OCI-LY1 (cell line): ENCODE data around the gene KLK5.

Experiments
- H2AFZ ChIP-seq: fragments of 200-600 bp; sonication (generic), shearing (Covaris generic); 2 replicates; pipeline ENCODE4 v1.6.0; 2014; ENCODE audit warnings: antibody characterized with exemption, mild to moderate bottlenecking, low read length
- H3F3A ChIP-seq: fragments of 200-600 bp; sonication (generic), shearing (Covaris generic); 2 replicates; pipeline ENCODE4 v1.6.0; 2014; ENCODE audit warnings: mild to moderate bottlenecking, antibody characterized with exemption, low read length, moderate library complexity; ENCODE audit not compliant: insufficient read depth
- H3K27ac ChIP-seq: fragments of 200-600 bp; sonication (generic); 2 replicates; pipeline ENCODE4 v1.5.1; 2014; ENCODE audit warnings: low read length, mixed run types, mild to moderate bottlenecking, low read depth; ENCODE audit not compliant: poor library complexity, severe bottlenecking
- H3K27me3 ChIP-seq: fragments of 200-600 bp; sonication (generic); 2 replicates; pipeline ENCODE4 v1.6.0; 2014; ENCODE audit warnings: antibody characterized with exemption, mild to moderate bottlenecking, low read length, moderate library complexity; ENCODE audit not compliant: insufficient read depth
- H3K36me3 ChIP-seq: fragments of 200-600 bp; sonication (generic); 2 replicates; pipeline ENCODE4 v1.6.1; 2014; ENCODE audit warnings: mild to moderate bottlenecking, antibody characterized with exemption, low read length, moderate library complexity, mixed read lengths; ENCODE audit not compliant: insufficient read depth
- H3K4me1 ChIP-seq: fragments of 200-600 bp; sonication (generic); 2 replicates; pipeline ENCODE4 v1.5.1; 2014; ENCODE audit warnings: mild to moderate bottlenecking, low read length, moderate library complexity; ENCODE audit not compliant: insufficient read depth, severe bottlenecking
- H3K4me2 ChIP-seq: fragments of 200-600 bp; sonication (generic), shearing (Covaris generic); 2 replicates; pipeline ENCODE4 v1.6.1; 2014; ENCODE audit warnings: low read length
- H3K4me3 ChIP-seq: fragments of 200-600 bp; sonication (generic); 2 replicates; pipeline ENCODE4 v1.5.1; 2014; ENCODE audit warnings: low read length, low read depth, mild to moderate bottlenecking, mixed read lengths; ENCODE audit not compliant: poor library complexity, severe bottlenecking
- H3K79me2 ChIP-seq: fragments of 200-600 bp; shearing (Covaris generic); 2 replicates; pipeline ENCODE4 v1.6.1; 2016; ENCODE audit warnings: mixed run types, low read length, mixed read lengths; ENCODE audit not compliant: insufficient read depth
- H3K9ac ChIP-seq: fragments of 200-600 bp; sonication (generic), shearing (Covaris generic); 2 replicates; pipeline ENCODE4 v1.6.1; 2014; ENCODE audit warnings: mild to moderate bottlenecking, low read length, mixed read lengths
- H3K9me2 ChIP-seq: fragments of 200-600 bp; sonication (generic), shearing (Covaris generic); 2 replicates; pipeline ENCODE4 v1.6.1; 2014; ENCODE audit warnings: low read depth, mild to moderate bottlenecking, low read length, mixed read lengths
- H3K9me3 ChIP-seq: fragments of 200-600 bp; shearing (Covaris generic); 2 replicates; pipeline ENCODE4 v1.6.1; 2014; ENCODE audit warnings: low read length, mixed read lengths
- H4K20me1 ChIP-seq: fragments of 200-600 bp; sonication (generic), shearing (Covaris generic); 2 replicates; pipeline ENCODE4 v1.6.0; 2016; ENCODE audit warnings: mild to moderate bottlenecking, low read length; ENCODE audit not compliant: insufficient read depth
- EZH2 ChIP-seq: fragments of 200-600 bp; sonication (generic), shearing (Covaris generic); IDR thresholded peaks from 2 replicates; pipeline ENCODE4 v1.8.0; 2017; ENCODE audit warnings: borderline replicate concordance, mixed run types, mild to moderate bottlenecking, antibody characterized with exemption, low read length, moderate library complexity, mixed read lengths
- TF ChIP-seq, protein P1 (sequence below): fragments of 200-600 bp; sonication (generic), shearing (Covaris generic); IDR thresholded peaks from 2 replicates; pipeline ENCODE4 v1.5.1; 2017; ENCODE audit warnings: mild to moderate bottlenecking, antibody characterized with exemption, low read length, moderate library complexity, mixed read lengths

Gene KLK5

DNA sequence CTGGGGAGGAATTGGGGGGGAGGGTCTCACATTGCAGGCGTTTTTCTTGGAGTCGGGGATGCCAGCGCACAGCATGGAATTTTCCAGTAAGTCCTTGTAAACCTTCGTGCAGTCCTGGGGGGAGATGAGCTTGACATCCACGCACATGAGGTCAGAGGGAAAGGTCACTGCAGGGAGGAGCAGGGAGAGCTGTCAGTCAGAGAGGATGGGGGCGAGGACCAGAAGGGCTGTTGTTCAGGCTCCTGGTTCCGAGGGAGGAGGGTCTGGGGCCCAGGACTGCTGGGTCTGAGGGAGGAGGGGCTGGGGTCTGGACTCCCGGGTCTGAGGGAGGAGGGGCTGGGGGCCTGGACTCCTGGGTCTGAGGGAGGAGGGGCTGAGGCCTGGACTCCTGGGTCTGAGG, 26.9 kb upstream of the KLK5 start:
- Histone ChIP-seq H3K27ac (no peak overlapping the region), H4K20me1 (no peaks in the 10 kb centered on the region), H3K36me3 (no peaks in the 10 kb centered on the region), H2AFZ (no peak overlapping the region), H3K4me1 (no peaks in the 10 kb centered on the region), H3K27me3 (no peaks in the 10 kb centered on the region), H3F3A (no peaks in the 10 kb centered on the region), H3K9me2 (no peaks in the 10 kb centered on the region), H3K4me2 (no peak overlapping the region), H3K9ac (no peak overlapping the region), H3K79me2 (no peaks in the 10 kb centered on the region), H3K9me3 (no peaks in the 10 kb centered on the region), H3K4me3 (no peak overlapping the region)
- TF ChIP-seq, protein P1, sequence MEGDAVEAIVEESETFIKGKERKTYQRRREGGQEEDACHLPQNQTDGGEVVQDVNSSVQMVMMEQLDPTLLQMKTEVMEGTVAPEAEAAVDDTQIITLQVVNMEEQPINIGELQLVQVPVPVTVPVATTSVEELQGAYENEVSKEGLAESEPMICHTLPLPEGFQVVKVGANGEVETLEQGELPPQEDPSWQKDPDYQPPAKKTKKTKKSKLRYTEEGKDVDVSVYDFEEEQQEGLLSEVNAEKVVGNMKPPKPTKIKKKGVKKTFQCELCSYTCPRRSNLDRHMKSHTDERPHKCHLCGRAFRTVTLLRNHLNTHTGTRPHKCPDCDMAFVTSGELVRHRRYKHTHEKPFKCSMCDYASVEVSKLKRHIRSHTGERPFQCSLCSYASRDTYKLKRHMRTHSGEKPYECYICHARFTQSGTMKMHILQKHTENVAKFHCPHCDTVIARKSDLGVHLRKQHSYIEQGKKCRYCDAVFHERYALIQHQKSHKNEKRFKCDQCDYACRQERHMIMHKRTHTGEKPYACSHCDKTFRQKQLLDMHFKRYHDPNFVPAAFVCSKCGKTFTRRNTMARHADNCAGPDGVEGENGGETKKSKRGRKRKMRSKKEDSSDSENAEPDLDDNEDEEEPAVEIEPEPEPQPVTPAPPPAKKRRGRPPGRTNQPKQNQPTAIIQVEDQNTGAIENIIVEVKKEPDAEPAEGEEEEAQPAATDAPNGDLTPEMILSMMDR, result no peak
- no peak for TF ChIP-seq EZH2

DNA sequence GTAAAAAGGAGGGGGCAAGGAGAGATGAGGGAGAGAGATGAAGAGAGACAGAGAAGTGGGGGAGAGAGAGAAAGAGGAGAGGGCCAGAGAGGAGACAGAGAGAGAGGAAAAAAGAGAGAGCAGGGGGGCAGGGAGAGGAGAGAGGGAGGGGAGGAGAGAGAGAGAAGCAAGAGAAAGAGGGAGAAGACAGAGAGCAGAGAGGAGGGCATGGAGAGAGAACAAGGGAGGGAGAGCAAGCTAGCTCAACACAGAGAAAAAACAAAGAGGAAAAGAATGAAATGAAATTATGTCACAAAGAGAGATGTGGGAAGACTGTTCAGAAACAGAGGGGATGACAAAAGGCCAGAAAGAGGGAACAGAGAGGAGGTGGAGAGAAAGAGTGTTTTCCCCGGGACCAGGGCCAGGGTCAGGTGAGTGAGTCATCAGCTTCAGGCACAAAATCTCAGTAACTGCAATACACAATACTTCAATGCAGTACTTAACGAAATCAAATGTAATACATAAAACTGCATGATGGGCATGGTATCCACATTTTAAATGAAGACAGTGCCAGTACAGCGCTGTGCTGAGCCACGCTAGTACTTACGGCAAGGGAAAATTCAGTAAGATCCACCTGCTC, 26.0 kb upstream of the KLK5 start:
- H3K27ac ChIP-seq, result no peak overlapping the region
- no peaks in the 10 kb centered on the region for H3K9me2 ChIP-seq
- H3K4me3 ChIP-seq, result no peak overlapping the region
- H3K4me2 ChIP-seq, result no peak overlapping the region
- no peaks in the 10 kb centered on the region for H3K79me2 ChIP-seq
- H3K4me1 ChIP-seq, result no peaks in the 10 kb centered on the region
- no peaks in the 10 kb centered on the region for H3K36me3 ChIP-seq
- H4K20me1 ChIP-seq, result no peaks in the 10 kb centered on the region
- H3F3A ChIP-seq, result no peaks in the 10 kb centered on the region
- no peaks in the 10 kb centered on the region for H3K27me3 ChIP-seq
- H3K9ac ChIP-seq, result no peak overlapping the region
- H2AFZ ChIP-seq, result no peak overlapping the region
- H3K9me3 ChIP-seq, result no peaks in the 10 kb centered on the region
- TF ChIP-seq, protein P1, result no peak
- no peak for TF ChIP-seq EZH2

DNA sequence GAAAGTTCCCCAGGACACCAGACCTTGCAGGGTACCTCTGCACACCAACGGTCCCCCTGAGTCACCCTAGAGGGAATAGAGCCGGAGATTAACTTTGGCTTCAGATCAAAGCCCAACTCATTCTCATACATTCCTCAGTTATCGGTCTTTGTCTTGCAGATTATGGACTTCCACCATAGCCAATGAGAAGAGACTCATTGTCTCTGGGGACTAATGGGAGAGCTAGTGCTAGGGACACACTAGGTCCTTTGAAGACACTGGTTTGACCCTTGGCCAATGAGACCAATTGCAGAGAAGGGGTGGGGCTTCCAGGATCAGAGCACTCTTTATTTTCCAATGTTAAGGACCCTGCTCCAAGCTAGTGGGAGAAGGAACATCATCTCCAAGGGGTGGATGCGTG, 24.8 kb upstream of the KLK5 start:
- TF ChIP-seq EZH2, result no peak
- TF ChIP-seq, protein P1, result no peak
- Histone ChIP-seq H3K27ac (no peak overlapping the region), H3K36me3 (no peaks in the 10 kb centered on the region), H2AFZ (no peak overlapping the region), H4K20me1 (no peaks in the 10 kb centered on the region), H3K4me3 (no peak overlapping the region), H3K9ac (no peak overlapping the region), H3K4me1 (no peaks in the 10 kb centered on the region), H3K4me2 (no peak overlapping the region), H3K9me3 (no peaks in the 10 kb centered on the region), H3K79me2 (no peaks in the 10 kb centered on the region), H3K9me2 (no peaks in the 10 kb centered on the region), H3F3A (no peaks in the 10 kb centered on the region), H3K27me3 (no peaks in the 10 kb centered on the region)
